Subcutaneous abdominal adipose tissue (tissue), 5 donors: ENCODE results near the gene MAMDC2.

Experiments
- H3K27ac ChIP-seq: one replicate; pipeline ENCODE4 v1.7.0; 2013; ENCODE audit warnings: low read depth, mild to moderate bottlenecking, inconsistent platforms, low read length, moderate library complexity
- H3K27me3 ChIP-seq, 5 donors: one replicate each; pipeline ENCODE4 v1.7.0; 2013; ENCODE audit warnings: low read length in 5 of 5, inconsistent platforms in 1 of 5; ENCODE audit not compliant: control insufficient read depth in 5 of 5, insufficient read depth in 4 of 5
- H3K36me3 ChIP-seq, 5 donors: one replicate each; pipeline ENCODE4 v1.7.0; 2013; ENCODE audit warnings: low read length in 5 of 5; ENCODE audit not compliant: control insufficient read depth in 5 of 5, insufficient read depth in 5 of 5
- H3K4me1 ChIP-seq, 5 donors: one replicate each; pipeline ENCODE4 v1.7.0; 2013; ENCODE audit warnings: low read length in 5 of 5, mild to moderate bottlenecking in 3 of 5, moderate library complexity in 1 of 5; ENCODE audit not compliant: control insufficient read depth in 5 of 5, insufficient read depth in 5 of 5
- H3K4me3 ChIP-seq, 5 donors: one replicate each; pipeline ENCODE4 v1.7.0; 2013; ENCODE audit warnings: low read length in 5 of 5, low read depth in 1 of 5
- H3K9ac ChIP-seq, 5 donors: one replicate each; pipeline ENCODE4 v1.7.0; 2013; ENCODE audit warnings: low read length in 5 of 5, mild to moderate bottlenecking in 4 of 5, moderate library complexity in 3 of 5
- H3K9me3 ChIP-seq, 5 donors: one replicate each; pipeline ENCODE4 v1.7.0; 2013; ENCODE audit warnings: low read length in 5 of 5; ENCODE audit not compliant: control insufficient read depth in 5 of 5
- donor health status: healthy.
- donor health status: healthy.
- donor health status: healthy.
- donor health status: healthy.
- donor health status: healthy.

MAMDC2 gene

DNA sequence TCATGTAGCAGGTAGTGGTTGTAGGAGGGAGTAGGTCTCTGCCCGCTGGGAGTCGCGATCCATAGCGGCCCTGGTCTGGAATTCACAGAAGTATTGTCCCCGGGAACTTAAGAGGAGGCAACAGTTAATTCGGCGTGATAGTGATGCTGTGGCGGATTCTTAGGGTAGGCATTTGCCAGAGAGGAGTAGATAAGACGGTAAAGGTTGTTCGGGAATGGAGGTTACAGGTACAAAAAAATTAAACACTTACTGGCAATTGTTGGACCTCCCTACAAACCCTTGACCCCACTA lies 215.8 kb downstream of the MAMDC2 start:
- peak overlapping the region; percentile 85 to 96 (median 95) for H3K4me3 ChIP-seq
- peaks cover 0 to 38% (median 32%) of the 10 kb centered on the region in 5 donors for H3K4me1 ChIP-seq
- peak overlapping the region; percentile 87 for H3K27ac ChIP-seq
- no peaks in the 10 kb centered on the region for H3K27me3 ChIP-seq
- peak overlapping the region; percentile 75 to 97 (median 89) for H3K9ac ChIP-seq
- H3K9me3 ChIP-seq = no peaks in the 10 kb centered on the region
- peaks cover 2 to 14% (median 7%) of the 10 kb centered on the region in 5 donors for H3K36me3 ChIP-seq

DNA sequence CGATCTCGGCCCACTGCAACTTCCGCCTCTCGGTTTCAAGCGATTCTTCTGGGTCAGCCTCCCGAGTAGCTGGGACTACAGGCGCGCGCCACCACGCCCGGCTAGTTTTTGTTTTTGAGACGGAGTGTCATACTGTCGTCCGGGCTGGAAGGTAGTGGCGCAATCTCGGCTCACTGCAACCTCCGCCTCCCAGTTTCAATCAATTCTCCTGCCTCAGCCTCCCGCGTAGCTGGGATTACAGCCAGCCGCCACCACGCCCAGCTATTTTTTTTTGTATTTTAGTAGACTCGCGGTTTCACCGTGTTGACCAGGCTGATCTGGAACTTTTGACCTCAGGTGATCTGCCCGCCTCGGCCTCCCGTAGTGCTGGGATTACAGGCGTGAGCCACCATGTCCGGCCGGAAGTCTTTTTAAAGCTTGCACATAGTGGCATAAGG lies 216.4 kb downstream of the MAMDC2 start:
- no peaks in the 10 kb centered on the region for H3K27me3 ChIP-seq
- H3K9me3 ChIP-seq = no peaks in the 10 kb centered on the region
- no peak overlapping the region for H3K9ac ChIP-seq
- H3K4me3 ChIP-seq = peak overlapping the region; percentile 85 to 96 (median 95)
- H3K36me3 ChIP-seq = peaks cover 8 to 20% (median 12%) of the 10 kb centered on the region in 5 donors
- no peak overlapping the region for H3K27ac ChIP-seq
- peaks cover 0 to 38% (median 32%) of the 10 kb centered on the region in 5 donors for H3K4me1 ChIP-seq

DNA sequence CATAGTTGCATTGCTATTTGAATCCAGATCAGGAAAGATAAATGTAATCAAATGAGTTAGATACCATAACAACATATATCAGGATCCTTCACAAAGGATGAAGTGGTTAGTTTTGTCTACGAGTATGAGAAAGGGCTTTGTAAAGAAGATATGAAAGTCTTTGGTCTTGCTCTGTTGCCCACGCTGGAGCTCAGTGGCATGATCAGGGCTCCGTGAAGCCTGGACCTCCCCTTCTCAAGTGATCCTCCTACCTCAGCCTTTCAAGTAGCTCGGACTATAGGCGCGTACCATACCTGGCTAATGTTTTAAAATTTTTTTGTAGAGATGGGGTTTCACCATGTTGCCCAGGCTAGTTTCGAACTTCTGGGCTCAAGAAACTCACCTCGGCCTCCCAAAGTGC lies 217.0 kb downstream of the MAMDC2 start:
- Histone ChIP-seq H3K27me3 (no peaks in the 10 kb centered on the region), H3K4me1 (peaks cover 0 to 38% (median 32%) of the 10 kb centered on the region in 5 donors), H3K36me3 (peaks cover 10 to 24% (median 15%) of the 10 kb centered on the region in 5 donors), H3K27ac (no peak overlapping the region), H3K4me3 (peak overlapping the region in 1 of 5 donors; percentile 14), H3K9me3 (no peaks in the 10 kb centered on the region), H3K9ac (no peak overlapping the region)

DNA sequence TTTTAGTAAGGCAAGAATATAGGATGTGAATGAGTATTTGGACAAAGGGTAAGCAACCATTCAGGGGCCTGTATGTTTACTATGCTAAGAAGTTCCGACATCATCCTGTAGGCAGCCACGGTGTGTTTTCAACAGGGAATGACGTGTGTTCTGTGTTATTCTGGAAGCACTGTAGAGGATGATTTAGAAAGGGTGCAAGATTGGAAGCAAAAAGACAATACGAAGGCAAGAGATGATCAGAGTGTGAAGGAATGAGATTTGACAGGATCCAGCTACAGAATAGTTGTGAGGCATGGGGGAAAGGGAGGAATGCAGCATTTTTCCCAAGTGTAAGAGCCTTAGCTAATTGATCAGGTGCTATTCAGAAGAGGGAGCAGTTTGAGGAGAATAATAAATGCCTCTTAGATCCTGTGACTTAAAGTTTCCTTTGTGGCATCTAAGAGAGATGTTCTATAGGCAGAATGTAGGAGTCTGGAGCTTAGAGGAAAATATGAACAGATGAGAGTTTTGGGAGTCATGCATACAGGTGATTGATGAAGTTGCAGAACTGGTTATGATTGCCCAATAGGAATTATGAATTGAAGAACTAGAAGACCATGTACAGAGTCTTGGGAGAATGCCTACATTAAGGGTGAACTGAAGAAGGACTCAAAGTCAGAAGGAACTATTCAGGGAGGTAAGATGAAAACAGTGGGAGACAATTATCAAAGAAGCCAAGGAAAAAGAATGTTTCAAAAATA lies 217.7 kb downstream of the MAMDC2 start:
- no peak overlapping the region for H3K4me3 ChIP-seq
- peaks cover 0 to 38% (median 29%) of the 10 kb centered on the region in 5 donors for H3K4me1 ChIP-seq
- H3K9ac ChIP-seq = no peak overlapping the region
- peaks cover 10 to 28% (median 19%) of the 10 kb centered on the region in 5 donors for H3K36me3 ChIP-seq
- H3K9me3 ChIP-seq = no peaks in the 10 kb centered on the region
- no peaks in the 10 kb centered on the region for H3K27me3 ChIP-seq
- no peak overlapping the region for H3K27ac ChIP-seq

DNA sequence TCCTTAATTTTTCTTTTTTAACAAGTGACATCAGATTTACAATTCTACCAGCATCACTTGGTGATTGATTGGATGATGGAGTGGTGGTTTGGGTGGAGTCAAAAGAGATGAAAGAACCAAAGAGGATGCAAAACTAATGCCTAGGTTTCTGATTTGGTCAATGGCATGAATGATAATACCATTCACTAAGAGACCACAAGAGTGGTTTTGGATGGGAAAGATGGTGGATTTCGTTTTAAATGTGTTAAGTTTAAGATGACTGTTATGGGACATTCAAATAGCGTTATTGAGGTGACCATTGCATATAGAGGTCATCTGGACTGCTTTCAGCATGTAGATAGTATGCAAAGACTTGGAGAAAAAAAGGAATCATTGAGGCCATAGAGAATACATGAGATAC lies 218.7 kb downstream of the MAMDC2 start:
- Histone ChIP-seq H3K27me3 (no peaks in the 10 kb centered on the region), H3K27ac (no peak overlapping the region), H3K9me3 (no peaks in the 10 kb centered on the region), H3K36me3 (peaks cover 10 to 32% (median 22%) of the 10 kb centered on the region in 5 donors), H3K9ac (no peak overlapping the region), H3K4me3 (no peak overlapping the region), H3K4me1 (peaks cover 0 to 38% (median 27%) of the 10 kb centered on the region in 5 donors)

DNA sequence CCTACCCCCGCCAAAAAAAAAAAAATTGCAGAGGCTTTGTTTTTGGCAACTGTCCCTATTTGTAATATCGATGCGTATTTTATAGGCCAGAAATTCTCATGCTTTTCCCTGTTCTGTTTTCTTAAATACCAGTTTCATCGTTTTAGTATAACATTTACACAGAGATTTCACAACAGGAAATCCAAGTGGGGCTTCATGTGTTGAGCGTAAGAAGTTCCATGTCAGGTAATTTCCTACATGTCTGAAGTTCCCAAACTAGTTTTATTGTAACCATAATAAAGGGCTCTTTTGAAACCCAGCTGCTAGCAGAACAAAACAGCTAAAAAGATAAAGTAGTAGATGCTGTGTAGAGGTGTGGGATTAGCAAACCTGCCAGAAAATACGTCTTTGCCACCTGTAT lies 219.3 kb downstream of the MAMDC2 start:
- Histone ChIP-seq H3K36me3 (peaks cover 10 to 33% (median 22%) of the 10 kb centered on the region in 5 donors), H3K27me3 (no peaks in the 10 kb centered on the region), H3K9me3 (no peaks in the 10 kb centered on the region), H3K27ac (no peak overlapping the region), H3K4me1 (peaks cover 0 to 33% (median 26%) of the 10 kb centered on the region in 5 donors), H3K9ac (no peak overlapping the region), H3K4me3 (no peak overlapping the region)

DNA sequence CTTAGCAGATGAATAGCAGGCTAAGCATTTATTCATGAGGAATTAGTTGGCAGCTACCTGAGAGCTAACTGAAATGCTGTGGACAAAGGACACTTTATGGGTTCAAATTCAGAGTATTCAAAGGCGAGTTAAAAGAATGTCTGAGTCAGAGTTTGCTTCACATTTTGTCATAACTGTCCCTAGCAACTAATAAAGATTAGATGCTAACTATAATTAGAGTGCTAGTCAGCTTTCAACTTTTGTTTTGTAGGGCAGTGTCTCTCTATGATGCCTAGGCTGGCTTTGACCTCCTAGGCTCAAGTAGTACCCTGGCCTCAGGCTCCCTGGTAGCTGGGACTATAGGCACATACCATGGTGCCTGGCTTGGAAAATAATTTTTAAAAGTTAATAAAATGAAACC lies 219.8 kb downstream of the MAMDC2 start:
- peaks cover 0 to 28% (median 23%) of the 10 kb centered on the region in 5 donors for H3K4me1 ChIP-seq

More for the DNA sequence above, 219.8 kb downstream of the MAMDC2 start:
- no peaks in the 10 kb centered on the region for H3K27me3 ChIP-seq
- H3K27ac ChIP-seq = no peak overlapping the region
- peaks cover 10 to 33% (median 22%) of the 10 kb centered on the region in 5 donors for H3K36me3 ChIP-seq
- H3K4me3 ChIP-seq = no peak overlapping the region
- H3K9ac ChIP-seq = no peak overlapping the region
- no peaks in the 10 kb centered on the region for H3K9me3 ChIP-seq
